ENCODE measurements around the gene ZNF565.

DNA sequence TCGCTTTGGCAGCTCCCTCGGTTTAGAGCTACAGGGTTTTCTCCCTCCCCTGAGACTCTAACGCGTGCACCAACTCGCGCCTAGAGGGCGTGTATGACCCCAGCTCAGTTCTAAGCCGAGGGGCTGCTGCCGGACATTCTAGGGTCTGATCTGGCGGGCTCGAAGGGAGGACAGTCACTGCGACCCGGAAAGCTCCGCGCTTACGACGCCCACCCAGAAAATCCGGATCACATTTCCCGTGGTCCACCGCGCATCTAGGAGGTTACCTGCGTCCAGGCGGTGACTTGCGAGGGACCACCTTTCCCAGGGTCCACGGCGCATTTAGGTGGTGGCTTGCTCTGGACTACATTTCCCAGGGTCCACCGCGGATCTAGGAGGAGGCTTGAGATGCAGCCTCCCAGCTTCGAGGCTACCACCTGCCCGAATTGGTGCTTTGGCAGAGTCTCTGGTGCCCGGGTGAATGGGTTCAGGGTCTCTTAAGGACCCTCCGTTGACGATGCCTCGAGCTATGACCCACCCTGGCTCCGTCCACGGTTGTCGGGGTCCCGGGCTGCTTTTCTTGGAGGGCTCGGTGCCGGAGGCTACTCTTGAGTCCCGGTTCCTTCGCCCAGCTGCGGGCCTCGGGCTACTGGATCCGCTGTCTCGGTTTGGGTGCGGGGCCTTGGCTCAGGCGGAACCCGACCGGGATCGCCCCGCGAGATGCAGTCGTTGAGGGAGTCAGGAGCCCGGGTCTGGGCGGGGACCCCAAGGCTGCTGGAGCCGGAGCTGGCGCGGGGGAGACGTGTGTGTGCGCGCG is 30.9 kb upstream of the ZNF565 start:
- TF ChIP-seq EP300 (IDR thresholded peaks at IDR 0.05; ENCODE audit: borderline replicate concordance in 1 of 2, low read depth in 1 of 2, low read length in 1 of 2) = no peak
- TF ChIP-seq GABPA (IDR thresholded peaks at IDR 0.05; ENCODE audit: low read depth) = no peak
- no peak for TF ChIP-seq CHD2 (IDR thresholded peaks at IDR 0.05; ENCODE audit: low read length, partially characterized antibody)
- no peak for TF ChIP-seq POLR2AphosphoS5 (IDR thresholded peaks at IDR 0.05; ENCODE audit: low read depth, low read length)
- TF ChIP-seq, protein P1, sequence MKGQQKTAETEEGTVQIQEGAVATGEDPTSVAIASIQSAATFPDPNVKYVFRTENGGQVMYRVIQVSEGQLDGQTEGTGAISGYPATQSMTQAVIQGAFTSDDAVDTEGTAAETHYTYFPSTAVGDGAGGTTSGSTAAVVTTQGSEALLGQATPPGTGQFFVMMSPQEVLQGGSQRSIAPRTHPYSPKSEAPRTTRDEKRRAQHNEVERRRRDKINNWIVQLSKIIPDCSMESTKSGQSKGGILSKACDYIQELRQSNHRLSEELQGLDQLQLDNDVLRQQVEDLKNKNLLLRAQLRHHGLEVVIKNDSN (IDR thresholded peaks at IDR 0.05; ENCODE audit: borderline replicate concordance, low read depth) = no peak
- no peak for TF ChIP-seq CTCF (IDR thresholded peaks at IDR 0.05)
- TF ChIP-seq, protein P2, sequence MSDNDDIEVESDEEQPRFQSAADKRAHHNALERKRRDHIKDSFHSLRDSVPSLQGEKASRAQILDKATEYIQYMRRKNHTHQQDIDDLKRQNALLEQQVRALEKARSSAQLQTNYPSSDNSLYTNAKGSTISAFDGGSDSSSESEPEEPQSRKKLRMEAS (IDR thresholded peaks at IDR 0.05; ENCODE audit: low read depth) = no peak
- TF ChIP-seq SMC3 (IDR thresholded peaks at IDR 0.05; ENCODE audit: low read depth, low read length) = no peak
- TF ChIP-seq TAF1 (IDR thresholded peaks at IDR 0.05; ENCODE audit: borderline replicate concordance, low read depth, low read length) = no peak
